Measurements from ENCODE around the gene TMEM131. TPM values are rescaled to one million over a fixed set of nuclear protein-coding genes. Genes with fewer than 3 reads are reported as not detected.
"Not testable (repeated sequence)": the region's sequence is repeated elsewhere in the genome, so short reads cannot be mapped to it uniquely, and the experiment has no call there.

Gene TMEM131
- total RNA-seq, 1 experiment from 2014 or later, result 29.2 TPM

- Mint-ChIP-seq H3K27ac (ENCODE audit: unreplicated experiment) (no peak overlapping the region), H3K4me3 (ENCODE audit: low read depth, unreplicated experiment) (no peak overlapping the region), H3K36me3 (ENCODE audit: insufficient read depth, unreplicated experiment) (no peaks in the 10 kb centered on the region), H3K9me3 (ENCODE audit: low read depth, unreplicated experiment) (no peaks in the 10 kb centered on the region), H3K27me3 (ENCODE audit: unreplicated experiment) (peaks cover 77% of the 10 kb centered on the region), H3K4me1 (ENCODE audit: low read depth, unreplicated experiment) (no peaks in the 10 kb centered on the region)
- CTCF ChIA-PET, result no interaction called here
- no peak for DNase-seq
- BruUV-seq (replicated peaks), result no TSS peak
- intact Hi-C loops (cut with micrococcal nuclease; ENCODE audit: unreplicated experiment), result no loop called here
- no peak for TF ChIP-seq CTCF (IDR thresholded peaks at IDR 0.05; ENCODE audit: unreplicated experiment)
Measured at GRCh38 chr2:97714084-97714949, 281.4 kb downstream of the TMEM131 start.

- Mint-ChIP-seq H3K9me3 (ENCODE audit: low read depth, unreplicated experiment) (no peaks in the 10 kb centered on the region), H3K36me3 (ENCODE audit: insufficient read depth, unreplicated experiment) (no peaks in the 10 kb centered on the region), H3K4me3 (ENCODE audit: low read depth, unreplicated experiment) (no peak within 1 kb of the TSS), H3K4me1 (ENCODE audit: low read depth, unreplicated experiment) (no peaks in the 10 kb centered on the region), H3K27ac (ENCODE audit: unreplicated experiment) (no peak within 1 kb of the TSS), H3K27me3 (ENCODE audit: unreplicated experiment) (peaks cover 69% of the 10 kb centered on the region)
- DNase-seq, result no peak
- CTCF ChIA-PET, result no interaction called here
- no peak for TF ChIP-seq CTCF (IDR thresholded peaks at IDR 0.05; ENCODE audit: unreplicated experiment)
- intact Hi-C loops (cut with micrococcal nuclease; ENCODE audit: unreplicated experiment), result no loop called here
- BruUV-seq (replicated peaks), result no TSS peak
Measured at GRCh38 chr2:97713296-97714083, 282.3 kb downstream of the TMEM131 start, which contains the start of gene ZAP70. Gene ZAP70 (plus strand): TSS chr2:97713576. CDS start chr2:97724037, 10,461 bp downstream.

- no peak for DNase-seq
- no TSS peak for BruUV-seq (replicated peaks)
- H3K27ac Mint-ChIP-seq (ENCODE audit: unreplicated experiment), result no peak overlapping the region
- H3K4me3 Mint-ChIP-seq (ENCODE audit: low read depth, unreplicated experiment), result no peak overlapping the region
- intact Hi-C loops (cut with micrococcal nuclease; ENCODE audit: unreplicated experiment), result no loop called here
- H3K9me3 Mint-ChIP-seq (ENCODE audit: low read depth, unreplicated experiment), result no peaks in the 10 kb centered on the region
- TF ChIP-seq CTCF (IDR thresholded peaks at IDR 0.05; ENCODE audit: unreplicated experiment), result no peak
- CTCF ChIA-PET, result no interaction called here
- no peaks in the 10 kb centered on the region for H3K4me1 Mint-ChIP-seq (ENCODE audit: low read depth, unreplicated experiment)
- H3K36me3 Mint-ChIP-seq (ENCODE audit: insufficient read depth, unreplicated experiment), result no peaks in the 10 kb centered on the region
- H3K27me3 Mint-ChIP-seq (ENCODE audit: unreplicated experiment), result peaks cover 64% of the 10 kb centered on the region
Measured at GRCh38 chr2:97712693-97713295, 283.0 kb downstream of the TMEM131 start.

GRCh38 chr2:97712175-97712574, 283.6 kb downstream of the TMEM131 start:
- intact Hi-C loops (cut with micrococcal nuclease; ENCODE audit: unreplicated experiment); BruUV-seq (replicated peaks); H3K27ac Mint-ChIP-seq (ENCODE audit: unreplicated experiment); H3K4me3 Mint-ChIP-seq (ENCODE audit: low read depth, unreplicated experiment); DNase-seq; H3K4me1 Mint-ChIP-seq (ENCODE audit: low read depth, unreplicated experiment); H3K9me3 Mint-ChIP-seq (ENCODE audit: low read depth, unreplicated experiment); H3K36me3 Mint-ChIP-seq (ENCODE audit: insufficient read depth, unreplicated experiment); CTCF ChIA-PET: not testable (repeated sequence)
- H3K27me3 Mint-ChIP-seq (ENCODE audit: unreplicated experiment), result peaks cover 64% of the 10 kb centered on the region
